Immature natural killer cell (primary cell): ENCODE results near the gene PIEZO2. TPM values are rescaled to one million over a fixed set of nuclear protein-coding genes. Genes with fewer than 3 reads are reported as not detected.

Experiments used
- DNase-seq, 3 donors: peaks; one replicate each; pipeline ENCODE4 v3.0.0; 2022; ENCODE audit warnings: mixed read lengths in 1 of 3
- H3K27ac Mint-ChIP-seq, 6 donors: one replicate each; pipeline ENCODE4 v1.8.0; 2020; ENCODE audit warnings: mixed read lengths in 6 of 6, mild to moderate bottlenecking in 5 of 6, inconsistent platforms in 4 of 6, moderate library complexity in 3 of 6
- H3K27me3 Mint-ChIP-seq, 3 donors: one replicate each; pipeline ENCODE4 v1.8.0; 2020 to 2021; ENCODE audit warnings: low read depth in 3 of 3, mild to moderate bottlenecking in 3 of 3, mixed read lengths in 3 of 3, moderate library complexity in 3 of 3, inconsistent platforms in 1 of 3
- H3K36me3 Mint-ChIP-seq, 3 donors: one replicate each; pipeline ENCODE4 v1.8.0; 2020; ENCODE audit warnings: mixed read lengths in 3 of 3, inconsistent platforms in 2 of 3, mild to moderate bottlenecking in 2 of 3
- H3K4me1 Mint-ChIP-seq, 2 donors: one replicate each; pipeline ENCODE4 v1.8.0; 2020; ENCODE audit warnings: inconsistent platforms in 2 of 2, mild to moderate bottlenecking in 2 of 2, mixed read lengths in 2 of 2, moderate library complexity in 1 of 2
- H3K4me3 Mint-ChIP-seq, 5 donors: one replicate each; pipeline ENCODE4 v1.8.0; 2020; ENCODE audit warnings: mild to moderate bottlenecking in 5 of 5, mixed read lengths in 5 of 5, inconsistent platforms in 3 of 5, moderate library complexity in 3 of 5
- H3K9me3 Mint-ChIP-seq, 6 donors: one replicate each; pipeline ENCODE4 v1.8.0; 2020; ENCODE audit warnings: mild to moderate bottlenecking in 6 of 6, mixed read lengths in 6 of 6, inconsistent platforms in 4 of 6, moderate library complexity in 3 of 6
- polyA plus RNA-seq, 3 donors: library from polyadenylated mRNA; unstranded; fragments of 300-500 nt; fragmentation: Illumina TruSeq; gene quantifications; one replicate each; pipeline ENCODE4 v1.2.3, GENCODE V29; 2021

PIEZO2 gene
- polyA plus RNA-seq, 3 donors from 2014 or later: not detected

- Mint-ChIP-seq H3K27ac (no peak overlapping the region), H3K27me3 (peaks cover 0 to 3% (median 0%) of the 10 kb centered on the region in 3 donors), H3K4me3 (no peak overlapping the region), H3K9me3 (peaks cover 0 to 1% (median 0%) of the 10 kb centered on the region in 6 donors), H3K36me3 (no peaks in the 10 kb centered on the region), H3K4me1 (no peaks in the 10 kb centered on the region)
- DNase-seq: no peak
These were observed 381.7 kb downstream of the PIEZO2 start for GRCh38 chr18:10767658-10768057.

DNA sequence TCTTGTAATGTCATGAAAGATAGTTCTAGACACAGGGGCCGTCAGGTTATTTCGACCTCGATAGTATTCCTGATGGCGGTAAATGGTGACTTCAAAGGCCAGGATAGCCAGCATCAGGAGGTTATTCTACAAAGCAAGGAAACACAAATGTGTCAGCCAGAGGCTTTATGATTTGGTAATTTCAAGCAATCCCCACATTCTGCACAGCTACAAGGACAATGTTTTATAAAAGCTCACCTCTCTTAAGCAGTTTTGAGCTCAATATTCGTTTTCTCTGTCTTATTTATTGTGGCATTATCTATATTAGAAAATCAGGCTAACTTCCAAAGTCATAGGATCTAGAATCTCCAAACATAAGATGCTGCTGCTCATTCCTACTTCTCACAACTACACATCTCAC, 388.4 kb downstream of the PIEZO2 start:
- DNase-seq: no peak
- Mint-ChIP-seq H3K27me3 (peaks cover 0 to 3% (median 2%) of the 10 kb centered on the region in 3 donors), H3K36me3 (no peaks in the 10 kb centered on the region), H3K4me3 (no peak overlapping the region), H3K9me3 (peaks cover 0 to 3% (median 0%) of the 10 kb centered on the region in 6 donors), H3K27ac (no peak overlapping the region), H3K4me1 (no peaks in the 10 kb centered on the region)

- no peak overlapping the region for H3K27ac Mint-ChIP-seq
- peaks cover 0 to 2% (median 0%) of the 10 kb centered on the region in 3 donors for H3K27me3 Mint-ChIP-seq
- no peaks in the 10 kb centered on the region for H3K36me3 Mint-ChIP-seq
- no peak for DNase-seq
- H3K4me3 Mint-ChIP-seq: no peak overlapping the region
- peaks cover 0 to 2% (median 0%) of the 10 kb centered on the region in 6 donors for H3K9me3 Mint-ChIP-seq
- no peaks in the 10 kb centered on the region for H3K4me1 Mint-ChIP-seq
These were observed 390.1 kb downstream of the PIEZO2 start for GRCh38 chr18:10759241-10759640.

DNA sequence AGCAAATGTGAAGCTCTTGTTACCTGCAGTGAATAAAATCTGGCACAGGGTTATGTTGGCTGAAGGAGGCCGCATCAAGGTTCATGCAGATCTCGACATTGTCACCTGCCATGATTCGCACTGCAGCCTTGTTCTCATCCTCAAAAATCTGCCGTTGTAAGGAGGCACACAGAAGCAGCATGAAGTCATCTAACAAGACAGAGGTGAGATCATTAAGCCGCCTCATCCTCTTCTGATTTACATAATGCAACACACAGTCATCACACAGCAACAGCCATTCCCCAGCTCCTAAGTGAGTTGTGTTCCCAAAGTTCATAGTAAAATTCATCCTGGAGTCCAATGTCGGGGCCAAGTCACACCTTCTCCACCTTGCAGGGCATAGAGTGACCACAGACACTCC, 391.4 kb downstream of the PIEZO2 start:
- H3K36me3 Mint-ChIP-seq: no peaks in the 10 kb centered on the region
- DNase-seq: no peak
- no peak overlapping the region for H3K4me3 Mint-ChIP-seq
- H3K27me3 Mint-ChIP-seq: peaks cover 0 to 3% (median 0%) of the 10 kb centered on the region in 3 donors
- H3K4me1 Mint-ChIP-seq: no peaks in the 10 kb centered on the region
- H3K9me3 Mint-ChIP-seq: peaks cover 0 to 2% (median 0%) of the 10 kb centered on the region in 6 donors
- H3K27ac Mint-ChIP-seq: no peak overlapping the region

DNA sequence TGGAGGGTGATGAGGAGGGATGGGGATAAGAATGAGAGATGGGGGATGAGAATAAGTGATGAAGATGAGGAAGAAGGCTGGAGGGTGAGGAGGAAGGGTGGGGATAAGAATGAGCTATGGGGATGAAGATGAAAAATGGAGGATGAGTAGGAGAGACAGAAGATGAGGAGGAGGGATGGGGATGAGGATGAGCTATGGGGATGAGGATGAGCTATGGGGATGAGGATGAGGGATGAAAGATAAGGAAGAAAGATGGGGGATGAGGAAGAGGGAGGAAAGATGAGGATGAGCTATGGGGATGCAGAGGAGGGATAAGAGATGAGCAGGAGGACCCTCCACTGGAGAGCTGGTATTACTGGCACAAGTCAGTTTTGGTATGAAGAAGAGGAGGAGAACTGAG, 392.0 kb downstream of the PIEZO2 start:
- Mint-ChIP-seq H3K9me3 (peaks cover 0 to 2% (median 0%) of the 10 kb centered on the region in 6 donors), H3K36me3 (no peaks in the 10 kb centered on the region), H3K4me3 (no peak overlapping the region), H3K4me1 (no peaks in the 10 kb centered on the region), H3K27ac (no peak overlapping the region), H3K27me3 (peaks cover 0 to 3% (median 0%) of the 10 kb centered on the region in 3 donors)
- DNase-seq: no peak

- Mint-ChIP-seq H3K4me1 (no peaks in the 10 kb centered on the region), H3K27me3 (peaks cover 0 to 3% (median 0%) of the 10 kb centered on the region in 3 donors), H3K27ac (no peak overlapping the region), H3K4me3 (no peak overlapping the region), H3K9me3 (peaks cover 0 to 2% (median 0%) of the 10 kb centered on the region in 6 donors), H3K36me3 (no peaks in the 10 kb centered on the region)
- DNase-seq: no peak
These were observed 393.5 kb downstream of the PIEZO2 start for GRCh38 chr18:10755855-10756254.

DNA sequence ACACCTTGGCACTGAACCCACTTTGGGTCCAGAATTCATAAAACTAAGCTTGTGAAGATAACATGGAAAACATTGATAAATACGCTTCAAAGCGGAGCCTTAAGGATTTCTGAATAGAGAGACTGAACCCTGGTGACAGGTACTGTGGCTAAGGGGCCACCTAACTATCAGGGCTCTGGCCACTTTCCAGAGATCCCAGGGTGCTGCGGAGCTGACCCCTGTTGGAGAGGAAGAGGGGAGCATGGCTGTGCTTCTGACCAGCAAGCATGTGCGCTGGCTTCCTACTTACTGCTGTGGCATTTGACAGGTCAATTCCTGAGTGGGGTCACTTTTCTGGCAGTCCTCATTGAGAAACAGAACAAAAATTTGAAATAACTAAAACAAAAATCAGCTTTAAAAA, 395.2 kb downstream of the PIEZO2 start:
- DNase-seq: no peak
- no peaks in the 10 kb centered on the region for H3K9me3 Mint-ChIP-seq
- H3K27ac Mint-ChIP-seq: no peak overlapping the region
- peaks cover 0 to 2% (median 0%) of the 10 kb centered on the region in 3 donors for H3K27me3 Mint-ChIP-seq
- H3K4me3 Mint-ChIP-seq: no peak overlapping the region
- no peaks in the 10 kb centered on the region for H3K4me1 Mint-ChIP-seq
- no peaks in the 10 kb centered on the region for H3K36me3 Mint-ChIP-seq

- Mint-ChIP-seq H3K36me3 (no peaks in the 10 kb centered on the region), H3K27me3 (peaks cover 0 to 2% (median 0%) of the 10 kb centered on the region in 3 donors), H3K27ac (no peak overlapping the region), H3K9me3 (no peaks in the 10 kb centered on the region), H3K4me3 (no peak overlapping the region), H3K4me1 (no peaks in the 10 kb centered on the region)
- no peak for DNase-seq
These were observed 397.0 kb downstream of the PIEZO2 start for GRCh38 chr18:10752382-10752781.

- Mint-ChIP-seq H3K4me1 (no peaks in the 10 kb centered on the region), H3K4me3 (no peak overlapping the region), H3K27me3 (peaks cover 0 to 2% (median 0%) of the 10 kb centered on the region in 3 donors), H3K36me3 (no peaks in the 10 kb centered on the region), H3K9me3 (no peaks in the 10 kb centered on the region), H3K27ac (no peak overlapping the region)
- DNase-seq: no peak
These were observed 397.7 kb downstream of the PIEZO2 start for GRCh38 chr18:10751653-10752052.

- Mint-ChIP-seq H3K4me1 (no peaks in the 10 kb centered on the region), H3K27ac (no peak overlapping the region), H3K36me3 (no peaks in the 10 kb centered on the region), H3K27me3 (peaks cover 0 to 2% (median 0%) of the 10 kb centered on the region in 3 donors), H3K4me3 (no peak overlapping the region), H3K9me3 (no peaks in the 10 kb centered on the region)
- no peak for DNase-seq
These were observed 399.0 kb downstream of the PIEZO2 start for GRCh38 chr18:10750191-10751035.

DNA sequence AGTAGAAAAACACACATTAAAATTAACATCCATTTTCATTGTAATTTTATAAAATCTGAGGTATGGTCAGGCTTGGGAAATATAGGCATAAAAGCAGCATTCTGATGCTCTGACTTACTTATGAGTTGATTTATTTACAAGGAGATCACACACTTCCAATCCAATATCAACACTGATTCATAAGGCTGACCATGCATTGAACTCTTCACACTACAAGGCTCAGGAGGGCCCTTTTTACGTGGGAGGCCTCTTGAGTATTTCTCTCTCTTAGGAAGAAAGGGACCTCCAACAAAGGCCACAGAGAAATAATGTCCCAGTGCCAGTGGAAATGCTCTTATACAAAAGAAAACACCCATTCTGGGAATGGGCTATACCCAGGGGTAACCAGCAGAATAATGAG, 400.7 kb downstream of the PIEZO2 start:
- Mint-ChIP-seq H3K36me3 (no peaks in the 10 kb centered on the region), H3K4me3 (no peak overlapping the region), H3K27ac (no peak overlapping the region), H3K9me3 (no peaks in the 10 kb centered on the region), H3K27me3 (peaks cover 0 to 2% (median 0%) of the 10 kb centered on the region in 3 donors), H3K4me1 (no peaks in the 10 kb centered on the region)
- no peak for DNase-seq

- Mint-ChIP-seq H3K27ac (no peak overlapping the region), H3K36me3 (no peaks in the 10 kb centered on the region), H3K27me3 (peaks cover 0 to 2% (median 0%) of the 10 kb centered on the region in 3 donors), H3K4me3 (no peak overlapping the region), H3K4me1 (no peaks in the 10 kb centered on the region), H3K9me3 (no peaks in the 10 kb centered on the region)
- DNase-seq: no peak
These were observed 403.4 kb downstream of the PIEZO2 start for GRCh38 chr18:10745971-10746370.

GRCh38 chr18:10745219-10745618, 404.1 kb downstream of the PIEZO2 start:
- no peak for DNase-seq
- H3K4me1 Mint-ChIP-seq: no peaks in the 10 kb centered on the region
- H3K27me3 Mint-ChIP-seq: peaks cover 0 to 2% (median 0%) of the 10 kb centered on the region in 3 donors
- H3K4me3 Mint-ChIP-seq: no peak overlapping the region
- H3K36me3 Mint-ChIP-seq: no peaks in the 10 kb centered on the region
- H3K9me3 Mint-ChIP-seq: no peaks in the 10 kb centered on the region
- H3K27ac Mint-ChIP-seq: no peak overlapping the region

DNA sequence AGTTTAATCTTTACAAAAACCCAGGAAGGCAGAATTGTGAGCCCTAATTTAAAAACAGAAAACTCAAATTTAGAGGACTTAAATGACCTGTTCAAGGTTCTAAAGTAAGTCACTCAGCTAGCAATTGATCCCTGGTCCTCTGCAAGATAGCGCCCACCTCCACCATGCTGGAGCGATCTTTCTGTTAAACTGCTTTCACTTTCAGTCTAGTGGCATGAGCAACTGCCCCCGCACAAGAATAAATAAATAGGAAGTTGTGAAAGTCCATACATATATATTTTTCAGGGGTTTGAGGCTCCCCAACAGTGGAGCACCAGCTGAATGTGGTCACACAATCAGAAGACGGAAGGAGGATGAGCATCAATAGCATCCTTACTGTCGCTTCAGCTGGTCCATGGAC, 405.6 kb downstream of the PIEZO2 start:
- Mint-ChIP-seq H3K4me1 (no peaks in the 10 kb centered on the region), H3K27me3 (peaks cover 0 to 2% (median 0%) of the 10 kb centered on the region in 3 donors), H3K4me3 (peak overlapping the region; percentile 14 to 63 (median 19)), H3K36me3 (no peaks in the 10 kb centered on the region), H3K9me3 (no peaks in the 10 kb centered on the region), H3K27ac (no peak overlapping the region)
- DNase-seq: no peak

- no peaks in the 10 kb centered on the region for H3K4me1 Mint-ChIP-seq
- no peaks in the 10 kb centered on the region for H3K36me3 Mint-ChIP-seq
- H3K4me3 Mint-ChIP-seq: no peak overlapping the region
- DNase-seq: no peak
- no peak overlapping the region for H3K27ac Mint-ChIP-seq
- H3K9me3 Mint-ChIP-seq: no peaks in the 10 kb centered on the region
- H3K27me3 Mint-ChIP-seq: peaks cover 0 to 2% (median 2%) of the 10 kb centered on the region in 3 donors
These were observed 410.2 kb downstream of the PIEZO2 start for GRCh38 chr18:10739152-10739551.
